GM19239 (cell line): ENCODE measurements around the gene ZNF367.
A peak's percentile ranks its signal among the peaks of the same experiment; 100 is the strongest.

Experiments
- DNase-seq: peaks from one replicate; pipeline ENCODE4 v3.0.0; 2011; ENCODE audit warnings: low spot score; ENCODE audit not compliant: insufficient read length
- FAIRE-seq: peaks from 2 replicates; lab custom pipeline; 2011; peaks lifted over from hg19 to GRCh38; lab: Jason Lieb, UNC

Gene ZNF367

GRCh38 chr9:96408409-96409280, 9.5 kb downstream of the ZNF367 start:
- DNase-seq: no peak
- no peak for FAIRE-seq

GRCh38 chr9:96400132-96400910, 17.8 kb downstream of the ZNF367 start:
- no peak for DNase-seq
- no peak for FAIRE-seq

GRCh38 chr9:96399325-96399633, 18.9 kb downstream of the ZNF367 start:
- FAIRE-seq: no peak
- no peak for DNase-seq

DNA sequence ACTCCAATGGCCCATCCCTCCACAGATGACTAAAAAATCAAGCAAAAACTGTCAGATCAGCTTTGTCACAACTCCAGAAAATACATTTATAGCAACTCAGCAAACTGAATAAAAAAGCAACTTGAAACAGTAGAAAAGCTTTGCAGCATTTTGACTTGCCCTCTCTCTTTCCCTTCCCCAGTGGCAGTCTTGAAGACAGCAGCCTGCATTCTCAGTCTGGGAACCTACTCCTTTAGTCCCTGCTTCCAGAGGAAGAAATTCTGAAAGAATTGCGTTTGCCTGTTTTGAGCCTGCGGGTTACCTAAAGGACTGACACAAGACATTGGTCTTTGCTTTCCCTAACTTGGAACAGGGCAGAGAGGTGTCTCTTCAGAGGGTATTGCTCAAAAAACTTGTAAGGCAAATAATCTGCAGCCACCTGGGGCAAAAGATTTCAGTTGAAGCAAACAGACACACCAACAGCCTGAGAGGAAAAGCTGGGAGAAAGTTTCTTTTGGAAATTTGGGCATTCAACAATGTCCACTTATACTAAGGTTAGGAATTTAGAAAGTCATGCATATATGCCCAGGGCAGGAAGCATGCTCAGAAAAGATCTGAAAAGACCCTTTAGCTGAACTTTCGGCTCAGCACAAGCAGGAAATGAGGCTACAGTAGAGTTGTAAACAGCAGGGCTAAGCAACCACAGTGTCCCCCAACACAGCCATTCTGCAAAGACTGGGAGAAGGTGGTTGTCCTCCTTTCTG, 19.4 kb downstream of the ZNF367 start:
- DNase-seq (no peak), FAIRE-seq (peak; percentile 89)

DNA sequence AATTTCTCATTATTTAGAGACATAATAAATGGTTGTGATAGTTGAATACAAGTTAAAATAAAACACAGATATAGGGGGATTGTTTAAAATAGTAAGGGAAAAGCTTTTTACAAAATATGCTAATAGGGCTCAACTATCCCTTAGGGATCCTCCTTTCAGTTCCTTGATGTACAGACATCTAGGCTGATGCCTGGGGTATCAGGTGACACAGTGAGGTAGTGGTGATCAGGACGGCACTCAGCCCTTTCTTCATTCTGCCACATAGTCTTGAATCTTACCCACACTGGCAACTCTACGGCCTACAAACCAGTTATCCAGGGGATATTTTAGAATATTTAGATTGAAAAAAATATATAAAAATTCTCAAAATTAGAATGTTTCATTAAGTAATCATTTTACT, 22.2 kb downstream of the ZNF367 start:
- no peak for DNase-seq

DNA sequence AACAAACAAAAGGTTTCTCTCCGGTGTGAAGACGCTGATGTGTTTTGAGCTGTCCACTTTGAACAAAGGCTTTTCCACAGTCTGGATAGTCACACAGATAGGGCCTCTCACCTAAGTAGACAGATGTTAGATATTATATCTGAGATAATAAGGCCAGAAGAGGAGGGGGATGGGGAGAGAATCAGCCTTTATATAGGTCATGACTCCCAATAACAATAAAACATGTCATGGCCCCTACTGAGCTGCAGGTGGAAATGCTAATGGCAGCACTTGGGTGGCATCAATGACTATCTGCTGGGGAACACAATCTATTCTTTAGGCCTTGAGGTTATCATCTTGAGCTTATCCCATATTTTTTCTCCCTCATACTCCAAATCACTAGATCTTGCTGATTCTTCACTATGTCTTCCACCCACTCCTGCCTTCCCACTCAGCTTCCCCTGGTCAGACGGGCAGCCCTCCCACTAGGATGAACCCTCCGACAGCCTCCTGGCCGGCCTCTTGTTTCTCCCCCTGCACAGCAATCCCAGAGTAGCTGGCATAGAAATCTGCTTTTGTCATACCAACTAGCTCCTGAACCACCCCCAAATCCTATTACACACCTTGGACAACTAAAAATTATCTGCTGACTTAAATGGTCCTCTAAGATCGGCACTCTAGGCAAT, 23.2 kb downstream of the ZNF367 start:
- no peak for FAIRE-seq
- no peak for DNase-seq

More for the DNA sequence above, 22.2 kb downstream of the ZNF367 start:
- FAIRE-seq: no peak

GRCh38 chr9:96392263-96392662, 25.9 kb downstream of the ZNF367 start:
- no peak for FAIRE-seq
- no peak for DNase-seq

DNA sequence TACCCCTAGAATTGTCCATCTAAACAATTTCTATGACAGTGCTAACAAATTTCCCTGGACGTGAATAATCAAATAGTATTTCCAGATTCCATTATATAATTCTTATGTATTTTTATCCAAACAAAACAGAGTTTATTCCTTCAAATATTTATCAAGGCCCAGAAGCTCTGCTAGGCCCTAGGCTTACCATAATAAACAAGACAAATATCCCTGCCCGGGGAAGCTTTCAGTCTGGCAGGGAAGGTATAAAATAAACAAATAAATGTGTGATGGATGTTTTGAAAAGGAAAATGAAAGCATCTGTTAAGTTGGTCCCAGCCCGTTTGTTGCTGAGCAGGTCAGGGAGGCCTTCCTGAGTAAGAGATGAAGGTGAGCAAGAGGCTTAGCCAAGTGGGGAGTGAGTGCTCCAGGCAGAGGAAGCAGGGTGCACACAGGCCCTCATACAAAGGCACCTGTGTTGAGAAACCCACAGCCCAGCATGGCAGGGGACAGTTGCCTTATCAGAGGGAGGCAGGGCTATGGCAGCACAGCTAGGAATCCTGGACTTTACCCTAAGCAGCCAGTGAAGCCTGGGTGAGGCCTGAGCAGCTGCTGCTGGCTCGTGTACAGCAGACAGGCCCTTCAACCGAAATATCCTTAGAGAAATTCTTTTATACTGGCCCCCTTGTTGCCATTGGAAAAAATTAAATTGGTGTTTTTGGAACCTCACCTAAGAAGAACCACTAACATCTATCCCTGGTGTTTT, 27.0 kb downstream of the ZNF367 start:
- FAIRE-seq (no peak), DNase-seq (no peak)

DNA sequence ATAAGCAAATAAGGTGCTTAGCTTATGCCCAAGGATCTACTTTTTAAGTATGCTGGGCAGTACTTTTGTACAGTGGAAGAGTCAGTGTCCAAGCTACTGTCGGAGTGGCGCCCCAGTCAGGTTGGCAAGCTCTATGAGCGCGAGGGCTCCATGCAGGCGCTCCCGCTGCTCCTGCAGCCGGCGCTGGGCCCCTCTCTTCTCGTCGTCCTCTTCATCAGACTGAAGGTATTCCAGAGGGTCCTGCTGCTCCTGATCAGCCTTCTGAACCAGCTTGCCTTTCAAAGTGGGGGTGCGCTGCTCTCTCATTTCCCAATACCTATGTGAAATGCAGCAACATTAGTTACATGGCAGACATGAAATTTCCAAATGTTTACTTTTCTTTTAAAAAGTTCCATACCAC, 30.0 kb downstream of the ZNF367 start:
- DNase-seq: no peak
- no peak for FAIRE-seq

DNA sequence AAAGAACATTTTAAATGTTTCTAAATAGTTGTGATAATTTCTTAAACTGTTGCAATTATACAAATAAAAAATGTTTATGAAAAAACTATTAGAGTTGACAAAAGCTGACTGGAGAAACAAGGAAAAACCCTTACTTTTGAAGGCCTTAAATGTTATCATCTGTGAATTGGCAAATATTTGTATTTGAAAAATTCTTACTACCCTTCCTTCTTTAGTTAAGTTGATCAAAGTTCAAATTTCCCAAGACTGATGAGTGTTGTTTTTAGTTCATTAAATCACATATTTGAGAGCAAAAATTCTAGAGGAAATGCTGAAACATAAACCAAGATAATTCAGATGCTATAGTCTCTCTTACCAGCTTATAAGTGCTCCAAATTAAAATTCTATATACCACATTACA, 32.0 kb downstream of the ZNF367 start:
- FAIRE-seq: no peak

GRCh38 chr9:96383165-96383942, 34.8 kb downstream of the ZNF367 start, which contains the start of gene SLC35D2:
SLC35D2 (minus strand) TSS chr9:96383711; CDS start chr9:96383634, 77 bp downstream.
- DNase-seq: peak; percentile 26
- FAIRE-seq: no peak

More for the DNA sequence above, 32.0 kb downstream of the ZNF367 start:
- no peak for DNase-seq

DNA sequence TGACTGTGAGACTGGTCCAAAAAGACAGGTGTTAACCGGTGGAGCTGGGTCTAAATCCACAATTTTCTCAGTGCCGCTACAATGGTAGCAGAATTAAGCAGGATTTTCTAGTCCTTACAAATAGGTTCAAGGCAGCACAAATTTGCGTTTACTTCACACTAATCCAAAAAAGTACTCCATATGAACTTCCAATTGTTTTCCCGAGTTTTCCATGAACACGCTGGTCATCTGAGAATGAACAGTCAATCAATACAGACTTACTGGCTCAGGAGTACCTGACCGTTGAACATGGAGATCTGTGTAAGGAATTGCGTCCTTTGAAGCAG, 35.4 kb downstream of the ZNF367 start:
- FAIRE-seq (no peak), DNase-seq (no peak)

GRCh38 chr9:96382175-96382574, 36.0 kb downstream of the ZNF367 start:
- DNase-seq (no peak), FAIRE-seq (no peak)

DNA sequence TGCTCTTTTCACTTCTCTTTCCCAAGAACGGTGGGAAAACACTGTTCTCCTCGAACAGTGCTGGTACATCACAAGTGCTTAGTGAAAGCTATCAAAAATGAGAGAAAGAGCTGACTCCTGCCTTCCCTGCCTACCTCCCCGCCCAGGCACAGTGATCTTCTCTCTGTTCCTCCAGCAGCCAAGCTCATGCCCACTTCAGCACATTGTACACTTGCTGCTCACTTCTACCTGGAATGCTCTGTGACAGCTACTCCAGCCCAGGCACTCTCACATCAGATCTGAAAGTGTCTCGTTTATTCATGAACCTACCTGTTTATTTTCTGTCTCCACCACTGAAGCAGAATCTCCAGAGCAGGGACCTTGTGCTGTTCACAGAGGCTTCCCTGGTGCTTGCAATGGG, 36.5 kb downstream of the ZNF367 start:
- FAIRE-seq (no peak), DNase-seq (no peak)

DNA sequence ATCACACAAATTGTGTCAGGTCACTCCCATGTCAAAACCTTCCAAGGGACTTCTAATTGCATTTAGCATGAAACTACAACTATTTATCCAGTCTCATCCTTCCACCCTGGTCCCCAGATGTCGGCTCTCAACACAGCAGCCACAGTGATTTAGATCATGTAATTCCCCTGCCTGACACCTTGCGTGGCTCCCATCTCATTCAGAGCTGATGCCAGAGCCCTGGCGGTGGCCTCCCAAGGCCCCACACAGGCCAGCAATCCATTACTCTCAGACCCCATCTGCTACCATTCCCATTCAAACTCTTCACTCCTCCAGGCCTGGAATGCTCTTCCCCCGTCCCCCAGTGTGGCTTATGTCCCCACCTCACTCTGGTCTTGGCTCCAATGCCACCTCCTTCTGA, 37.0 kb downstream of the ZNF367 start:
- no peak for DNase-seq

DNA sequence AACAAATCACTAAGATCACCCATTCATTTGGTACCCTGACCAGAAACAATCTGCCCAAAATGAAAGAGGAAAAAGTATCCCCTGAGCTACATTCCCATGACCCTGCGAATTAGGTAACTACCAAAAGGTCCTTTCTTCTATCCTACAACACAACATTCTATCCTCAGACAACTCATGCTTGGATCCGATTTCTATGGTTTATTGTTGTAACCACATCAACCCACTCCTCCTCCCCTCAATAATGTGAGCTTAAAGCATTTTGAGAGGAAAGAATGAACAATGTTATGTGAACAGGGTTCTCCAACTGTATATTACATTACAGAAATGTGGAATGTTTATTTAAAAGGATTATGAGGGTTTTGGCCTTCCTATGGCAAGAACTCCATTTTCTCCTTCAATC, 38.7 kb downstream of the ZNF367 start:
- DNase-seq: no peak
- no peak for FAIRE-seq

More for the DNA sequence above, 37.0 kb downstream of the ZNF367 start:
- no peak for FAIRE-seq

DNA sequence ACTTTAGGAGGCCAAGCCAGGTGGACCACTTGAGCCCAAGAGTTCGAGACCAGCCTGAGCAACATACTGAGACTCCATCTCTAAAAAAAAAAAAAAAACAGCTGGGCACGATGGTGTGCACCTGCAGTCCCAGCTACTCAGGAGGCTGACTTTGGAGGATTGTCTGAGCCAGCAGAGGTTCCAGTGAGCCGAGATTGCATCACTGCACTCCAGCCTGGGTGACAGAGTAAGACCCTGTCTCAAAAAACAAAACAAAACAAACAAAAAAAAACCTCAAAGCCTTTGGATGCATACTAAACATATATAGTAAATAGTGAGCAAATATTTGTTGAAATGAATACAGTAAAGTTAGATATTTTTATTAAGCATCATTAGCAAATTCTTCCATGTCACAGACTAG, 40.0 kb downstream of the ZNF367 start:
- FAIRE-seq (no peak), DNase-seq (no peak)

- no peak for FAIRE-seq
- DNase-seq: no peak
These were observed 41.0 kb downstream of the ZNF367 start for GRCh38 chr9:96376891-96377874.
